ENCODE results near the gene TGFB2.
A peak's percentile ranks its signal among the peaks of the same experiment; 100 is the strongest.

TGFB2 gene

DNA sequence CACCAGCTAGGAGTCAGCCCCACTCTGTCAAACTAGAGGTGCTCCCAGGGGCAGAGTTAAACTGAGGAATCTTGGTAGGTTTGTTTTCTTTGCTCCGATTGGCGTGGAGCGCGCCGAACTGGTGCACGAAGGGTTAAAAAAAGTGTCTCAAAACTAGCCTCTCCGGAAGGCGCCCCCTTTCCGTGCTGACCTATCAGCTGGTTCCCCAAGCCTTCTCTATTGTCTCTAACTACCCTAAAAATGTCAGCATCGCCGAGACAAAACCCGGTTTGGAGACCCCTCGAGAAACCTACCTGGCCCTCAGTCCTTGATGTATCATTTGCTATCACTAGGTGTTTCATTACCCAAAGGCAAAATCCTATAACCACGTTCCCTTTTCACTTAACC is 2.2 kb downstream of the TGFB2 start:
- Histone ChIP-seq H2AK5ac (ENCODE audit: low read length, severe bottlenecking) (no peak overlapping the region), H3K27me3 (ENCODE audit: control insufficient read depth in 1 of 2, insufficient read depth in 1 of 2, low read length in 2 of 2) (no peaks in the 10 kb centered on the region), H4K8ac (ENCODE audit: low read length) (no peak overlapping the region), H2BK5ac (ENCODE audit: low read depth, low read length, poor library complexity, severe bottlenecking) (peak overlapping the region; percentile 94), H3K27ac (ENCODE audit: low read length, poor library complexity, severe bottlenecking) (peak overlapping the region; percentile 99), H2BK15ac (ENCODE audit: low read depth, poor library complexity, severe bottlenecking) (no peak overlapping the region), H3K4me1 (ENCODE audit: control insufficient read depth, insufficient read depth, low read depth, low read length) (peaks cover 7% of the 10 kb centered on the region), H2BK12ac (ENCODE audit: low read length in 2 of 2) (no peak overlapping the region), H3K4ac (ENCODE audit: low read depth in 1 of 2, low read length in 2 of 2) (peak overlapping the region in 1 of 2 experiments; percentile 38), H3K4me3 (ENCODE audit: insufficient read depth in 1 of 2, low read depth in 1 of 2, low read length in 2 of 2) (peak overlapping the region; percentile 82 to 90), H3K9me3 (ENCODE audit: control insufficient read depth, low read length) (no peaks in the 10 kb centered on the region), H3K9ac (ENCODE audit: low read length) (peak overlapping the region; percentile 96), H4K91ac (ENCODE audit: low read length) (no peak overlapping the region), H3K18ac (ENCODE audit: low read depth in 1 of 2, low read length in 2 of 2) (peak overlapping the region in 1 of 2 experiments; percentile 76), H3K36me3 (ENCODE audit: control insufficient read depth in 1 of 2, insufficient read depth in 2 of 2, low read depth in 1 of 2, low read length in 2 of 2) (no peaks in the 10 kb centered on the region), H3K4me2 (ENCODE audit: low read length, poor library complexity, severe bottlenecking) (peak overlapping the region; percentile 44), H3K23ac (ENCODE audit: low read length in 2 of 2) (no peak overlapping the region), H3K79me1 (replicated peaks; ENCODE audit: low read length, poor library complexity, severe bottlenecking) (peaks cover 4% of the 10 kb centered on the region), H3K14ac (ENCODE audit: low read length in 2 of 2) (no peak overlapping the region), H2BK120ac (ENCODE audit: low read depth, low read length) (no peak overlapping the region), H2AFZ (ENCODE audit: low read depth, low read length) (no peak overlapping the region)
- DNase-seq = peak; percentile 41
- under 1% methylated on average over 12 of the region's 14 CpGs for WGBS

GRCh38 chr1:218347723-218348627 is 2.8 kb downstream of the TGFB2 start:
- Histone ChIP-seq H2AK5ac (ENCODE audit: low read length, severe bottlenecking) (peak overlapping the region; percentile 47), H3K18ac (ENCODE audit: low read depth in 1 of 2, low read length in 2 of 2) (no peak overlapping the region), H3K27ac (ENCODE audit: low read length, poor library complexity, severe bottlenecking) (peak overlapping the region; percentile 99), H3K9ac (ENCODE audit: low read length) (peak overlapping the region; percentile 96), H4K91ac (ENCODE audit: low read length) (no peak overlapping the region), H3K23ac (ENCODE audit: low read length in 2 of 2) (no peak overlapping the region), H3K4me1 (ENCODE audit: control insufficient read depth, insufficient read depth, low read depth, low read length) (peaks cover 7% of the 10 kb centered on the region), H3K79me1 (replicated peaks; ENCODE audit: low read length, poor library complexity, severe bottlenecking) (peaks cover 4% of the 10 kb centered on the region), H2BK15ac (ENCODE audit: low read depth, poor library complexity, severe bottlenecking) (no peak overlapping the region), H3K27me3 (ENCODE audit: control insufficient read depth in 1 of 2, insufficient read depth in 1 of 2, low read length in 2 of 2) (no peaks in the 10 kb centered on the region), H4K8ac (ENCODE audit: low read length) (no peak overlapping the region), H2AFZ (ENCODE audit: low read depth, low read length) (no peak overlapping the region), H3K4me3 (ENCODE audit: insufficient read depth in 1 of 2, low read depth in 1 of 2, low read length in 2 of 2) (peak overlapping the region; percentile 82 to 90), H2BK12ac (ENCODE audit: low read length in 2 of 2) (no peak overlapping the region), H3K4me2 (ENCODE audit: low read length, poor library complexity, severe bottlenecking) (peak overlapping the region; percentile 44), H3K14ac (ENCODE audit: low read length in 2 of 2) (no peak overlapping the region), H3K9me3 (ENCODE audit: control insufficient read depth, low read length) (no peaks in the 10 kb centered on the region), H2BK120ac (ENCODE audit: low read depth, low read length) (no peak overlapping the region), H3K4ac (ENCODE audit: low read depth in 1 of 2, low read length in 2 of 2) (no peak overlapping the region), H2BK5ac (ENCODE audit: low read depth, low read length, poor library complexity, severe bottlenecking) (peak overlapping the region; percentile 94), H3K36me3 (ENCODE audit: control insufficient read depth in 1 of 2, insufficient read depth in 2 of 2, low read depth in 1 of 2, low read length in 2 of 2) (no peaks in the 10 kb centered on the region)
- WGBS = 29% methylated on average over 7 of the region's 9 CpGs
- peak; percentile 65 for DNase-seq

DNA sequence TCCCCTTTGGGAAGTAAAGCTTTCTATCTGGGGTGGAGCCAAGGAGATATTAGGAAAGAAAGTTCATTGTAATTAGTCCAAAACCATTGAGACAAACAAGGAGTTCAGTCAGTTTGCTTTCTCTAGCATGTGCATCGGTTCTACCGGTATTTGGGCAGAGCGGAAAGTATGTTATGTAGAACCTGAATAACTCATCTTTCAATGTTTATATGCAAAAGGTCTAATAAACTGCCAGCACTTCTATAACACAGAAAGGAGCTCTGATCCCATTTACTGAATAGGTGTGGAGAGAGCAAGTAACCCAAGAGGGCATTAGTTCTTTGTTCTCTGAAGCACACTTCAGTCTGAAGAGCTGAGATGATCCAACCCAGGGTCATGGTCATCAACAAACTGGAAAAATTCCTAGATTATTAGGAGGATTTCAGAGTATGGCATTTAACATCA is 3.5 kb downstream of the TGFB2 start:
- no peak overlapping the region for H3K18ac ChIP-seq (ENCODE audit: low read depth in 1 of 2, low read length in 2 of 2)
- H2BK15ac ChIP-seq (ENCODE audit: low read depth, poor library complexity, severe bottlenecking) = no peak overlapping the region
- no peaks in the 10 kb centered on the region for H3K79me1 ChIP-seq (replicated peaks; ENCODE audit: low read length, poor library complexity, severe bottlenecking)
- no peak overlapping the region for H3K14ac ChIP-seq (ENCODE audit: low read length in 2 of 2)
- no peak overlapping the region for H2AK5ac ChIP-seq (ENCODE audit: low read length, severe bottlenecking)
- H3K4ac ChIP-seq (ENCODE audit: low read depth in 1 of 2, low read length in 2 of 2) = no peak overlapping the region
- peak overlapping the region; percentile 96 for H3K9ac ChIP-seq (ENCODE audit: low read length)
- H2BK120ac ChIP-seq (ENCODE audit: low read depth, low read length) = no peak overlapping the region
- no peak overlapping the region for H2BK5ac ChIP-seq (ENCODE audit: low read depth, low read length, poor library complexity, severe bottlenecking)
- H3K27me3 ChIP-seq (ENCODE audit: control insufficient read depth in 1 of 2, insufficient read depth in 1 of 2, low read length in 2 of 2) = no peaks in the 10 kb centered on the region
- peaks cover 0 to 6% of the 10 kb centered on the region in 2 experiments for H3K36me3 ChIP-seq (ENCODE audit: control insufficient read depth in 1 of 2, insufficient read depth in 2 of 2, low read depth in 1 of 2, low read length in 2 of 2)
- no peak overlapping the region for H4K91ac ChIP-seq (ENCODE audit: low read length)
- H4K8ac ChIP-seq (ENCODE audit: low read length) = no peak overlapping the region
- no peak overlapping the region for H2BK12ac ChIP-seq (ENCODE audit: low read length in 2 of 2)
- H3K23ac ChIP-seq (ENCODE audit: low read length in 2 of 2) = no peak overlapping the region
- H3K4me3 ChIP-seq (ENCODE audit: insufficient read depth in 1 of 2, low read depth in 1 of 2, low read length in 2 of 2) = peak overlapping the region in 1 of 2 experiments; percentile 90
- no peak overlapping the region for H2AFZ ChIP-seq (ENCODE audit: low read depth, low read length)
- peak overlapping the region; percentile 20 for H3K4me2 ChIP-seq (ENCODE audit: low read length, poor library complexity, severe bottlenecking)
- H3K9me3 ChIP-seq (ENCODE audit: control insufficient read depth, low read length) = no peaks in the 10 kb centered on the region
- DNase-seq = no peak
- H3K4me1 ChIP-seq (ENCODE audit: control insufficient read depth, insufficient read depth, low read depth, low read length) = peaks cover 12% of the 10 kb centered on the region
- peak overlapping the region; percentile 99 for H3K27ac ChIP-seq (ENCODE audit: low read length, poor library complexity, severe bottlenecking)
- no CpG with 5 or more reads among the region's 3 CpGs for WGBS

DNA sequence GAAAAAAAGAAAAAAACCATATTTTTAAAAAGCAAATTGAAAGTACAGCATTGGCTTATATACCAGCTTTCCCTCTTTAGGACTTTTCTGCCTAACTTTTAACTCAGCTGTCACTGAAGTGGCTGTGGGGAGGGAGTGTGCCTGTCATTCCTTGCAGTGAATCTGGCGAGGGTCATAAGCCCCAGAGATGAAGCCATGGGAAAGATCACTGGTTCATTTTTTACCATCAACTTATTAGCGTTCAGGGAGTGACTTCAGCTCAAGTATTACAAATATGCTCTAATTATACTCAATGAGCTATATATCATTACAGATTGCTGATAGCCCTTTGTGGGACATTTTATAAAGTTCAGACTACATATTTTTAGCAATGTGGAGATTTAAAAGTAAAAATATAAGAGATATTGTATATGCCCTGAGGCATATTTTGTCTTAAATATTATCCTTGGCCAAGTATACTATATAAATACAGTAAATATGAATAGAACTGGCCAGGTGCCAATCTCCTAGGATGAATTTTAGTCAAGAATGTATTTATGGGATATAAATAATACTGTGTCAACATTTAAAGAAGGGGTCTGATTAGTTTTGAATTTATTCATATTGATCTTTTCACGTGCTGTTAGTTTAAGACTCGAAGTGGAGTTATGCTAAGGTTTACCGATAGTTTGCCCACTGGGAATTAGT is 4.4 kb downstream of the TGFB2 start:
- H4K8ac ChIP-seq (ENCODE audit: low read length) = no peak overlapping the region
- 83% methylated on average over 4 of the region's 5 CpGs for WGBS
- H2BK15ac ChIP-seq (ENCODE audit: low read depth, poor library complexity, severe bottlenecking) = no peak overlapping the region
- no peak overlapping the region for H3K4ac ChIP-seq (ENCODE audit: low read depth in 1 of 2, low read length in 2 of 2)
- H2AFZ ChIP-seq (ENCODE audit: low read depth, low read length) = no peak overlapping the region
- H3K4me3 ChIP-seq (ENCODE audit: insufficient read depth in 1 of 2, low read depth in 1 of 2, low read length in 2 of 2) = peak overlapping the region; percentile 40 to 90
- no peaks in the 10 kb centered on the region for H3K79me1 ChIP-seq (replicated peaks; ENCODE audit: low read length, poor library complexity, severe bottlenecking)
- peak overlapping the region; percentile 96 for H3K9ac ChIP-seq (ENCODE audit: low read length)
- no peak overlapping the region for H2BK12ac ChIP-seq (ENCODE audit: low read length in 2 of 2)
- H3K27me3 ChIP-seq (ENCODE audit: control insufficient read depth in 1 of 2, insufficient read depth in 1 of 2, low read length in 2 of 2) = no peaks in the 10 kb centered on the region
- no peak overlapping the region for H2BK120ac ChIP-seq (ENCODE audit: low read depth, low read length)
- H3K14ac ChIP-seq (ENCODE audit: low read length in 2 of 2) = no peak overlapping the region
- peak overlapping the region; percentile 66 for H3K4me2 ChIP-seq (ENCODE audit: low read length, poor library complexity, severe bottlenecking)
- no peak for DNase-seq
- H3K27ac ChIP-seq (ENCODE audit: low read length, poor library complexity, severe bottlenecking) = peak overlapping the region; percentile 99
- H3K9me3 ChIP-seq (ENCODE audit: control insufficient read depth, low read length) = no peaks in the 10 kb centered on the region
- H2AK5ac ChIP-seq (ENCODE audit: low read length, severe bottlenecking) = no peak overlapping the region
- H3K4me1 ChIP-seq (ENCODE audit: control insufficient read depth, insufficient read depth, low read depth, low read length) = peaks cover 12% of the 10 kb centered on the region
- H3K36me3 ChIP-seq (ENCODE audit: control insufficient read depth in 1 of 2, insufficient read depth in 2 of 2, low read depth in 1 of 2, low read length in 2 of 2) = peaks cover 0 to 6% of the 10 kb centered on the region in 2 experiments
- no peak overlapping the region for H4K91ac ChIP-seq (ENCODE audit: low read length)
- H3K23ac ChIP-seq (ENCODE audit: low read length in 2 of 2) = no peak overlapping the region
- no peak overlapping the region for H3K18ac ChIP-seq (ENCODE audit: low read depth in 1 of 2, low read length in 2 of 2)
- H2BK5ac ChIP-seq (ENCODE audit: low read depth, low read length, poor library complexity, severe bottlenecking) = no peak overlapping the region

Data from mesenchymal stem cell (in vitro differentiated cells and primary cell).